ENCODE results near the gene RNASET2. TPM values are rescaled to one million over a fixed set of nuclear protein-coding genes. Genes with fewer than 3 reads are reported as not detected.

Gene RNASET2
- polyA plus RNA-seq (2014; cell fraction: cytosol; rRNA removed), result 14.5 and 14.9 TPM in 2 replicates
- polyA plus RNA-seq (2014; cell fraction: nucleus; rRNA removed), result 19.2 and 20.8 TPM in 2 replicates

DNA sequence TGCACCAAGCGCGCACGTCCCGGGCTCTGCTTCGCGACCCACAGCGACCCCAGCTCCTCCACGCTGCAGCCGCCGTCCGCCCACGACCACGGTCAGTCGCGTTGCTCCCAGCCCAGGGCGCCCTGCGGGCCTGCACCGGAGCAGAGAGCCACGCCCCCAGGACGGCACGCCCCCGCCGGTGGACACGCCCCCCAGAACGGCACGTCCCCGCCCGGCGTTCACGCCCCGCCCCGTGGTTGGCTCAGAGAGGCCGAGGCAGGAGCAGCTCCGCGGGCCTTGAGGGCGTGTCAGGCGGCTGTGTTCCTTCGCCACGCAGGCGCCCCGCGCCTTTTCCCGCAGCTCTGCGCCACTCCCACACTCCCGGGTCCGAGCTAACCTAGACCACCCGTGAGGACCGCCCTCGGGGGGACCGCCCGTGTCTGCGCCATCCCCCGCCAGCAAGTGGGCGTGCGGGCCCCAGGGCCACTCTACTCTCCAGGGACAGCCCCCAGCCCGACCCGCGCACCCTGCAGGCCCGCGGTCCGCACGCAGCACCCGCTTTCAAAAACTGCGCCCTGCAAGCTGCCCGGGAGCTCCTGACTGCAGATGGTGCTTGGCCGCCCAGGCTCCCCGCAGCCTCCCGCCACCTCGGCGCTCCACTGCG lies at the start of gene RNASET2:
TSS of gene RNASET2 (minus strand) at position 107 of the 643 bp plus-strand sequence. CDS start 368 bp downstream, outside the sequence.
- peak; percentile 89 for DNase-seq (ENCODE audit: low spot score)

- no peak for DNase-seq (ENCODE audit: low spot score)
These were observed 49.2 kb upstream of the RNASET2 start for GRCh38 chr6:167005350-167006159.

DNA sequence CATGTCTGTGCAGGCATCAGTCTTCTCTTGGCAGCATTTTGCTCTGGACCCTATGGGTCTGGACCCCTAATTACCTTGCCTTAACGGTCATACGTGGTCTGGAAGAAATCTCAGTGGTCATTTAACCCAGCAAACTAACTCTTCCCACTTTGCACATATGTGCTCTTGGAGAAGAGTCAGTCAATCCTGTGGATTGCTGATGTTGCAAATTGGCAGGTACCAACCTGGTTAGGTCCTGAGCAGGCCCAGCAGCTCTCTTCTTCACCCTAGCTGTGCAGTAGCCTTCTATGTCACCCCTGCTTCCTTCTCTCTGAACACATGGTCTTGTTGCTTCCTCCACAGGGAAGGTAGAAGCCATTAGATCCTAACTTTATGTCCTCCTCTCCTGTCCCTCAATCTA lies 44.4 kb upstream of the RNASET2 start:
- no peak for DNase-seq (ENCODE audit: low spot score)

DNA sequence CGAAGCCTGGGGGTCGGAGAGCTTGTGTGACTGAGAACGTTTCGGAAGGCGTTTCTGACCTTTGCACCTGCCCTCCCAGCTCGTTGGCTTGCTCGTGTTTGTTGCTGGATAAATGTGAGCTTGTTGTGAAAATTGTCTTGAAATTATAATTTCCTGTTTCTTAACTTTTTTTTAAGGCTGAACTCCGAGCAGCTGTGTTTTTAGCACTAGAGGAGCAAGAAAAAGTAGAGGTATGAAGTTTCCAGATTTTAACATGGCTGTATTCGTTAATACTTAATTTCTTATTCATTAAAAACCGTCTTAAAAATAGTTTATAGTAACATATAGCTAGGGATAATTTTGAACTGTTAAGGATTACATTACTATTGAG lies 43.5 kb upstream of the RNASET2 start:
- DNase-seq (ENCODE audit: low spot score), result no peak

GRCh38 chr6:166999145-166999883 lies 43.0 kb upstream of the RNASET2 start, which contains the start of gene CEP43:
CEP43 (plus strand) TSS chr6:166999397; CDS start chr6:166999413, 16 bp downstream.
- DNase-seq (ENCODE audit: low spot score), result peak; percentile 95

- no peak for DNase-seq (ENCODE audit: low spot score)
These were observed 42.1 kb upstream of the RNASET2 start for GRCh38 chr6:166998256-166999144.

GRCh38 chr6:166997768-166998255 lies 41.5 kb upstream of the RNASET2 start:
- peak; percentile 63 for DNase-seq (ENCODE audit: low spot score)

DNA sequence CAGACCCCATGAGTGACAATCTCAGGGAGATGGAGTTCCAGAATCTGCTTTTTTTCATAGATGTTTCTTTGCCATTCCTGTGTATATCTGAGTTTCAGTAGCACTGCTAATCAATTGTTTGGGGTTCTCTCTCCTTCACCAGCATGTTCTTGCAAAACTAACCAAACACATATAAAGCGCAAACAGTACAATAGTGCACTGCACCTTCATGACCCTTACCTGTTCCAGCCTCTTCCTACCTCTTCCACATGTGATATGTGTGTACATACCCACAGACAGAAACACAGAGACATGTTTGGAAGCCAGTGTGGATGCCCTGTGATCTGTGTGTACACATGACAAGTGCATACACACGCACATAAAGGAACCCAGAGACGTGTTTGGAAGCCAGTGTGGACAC lies 41.0 kb upstream of the RNASET2 start:
- no peak for DNase-seq (ENCODE audit: low spot score)

DNA sequence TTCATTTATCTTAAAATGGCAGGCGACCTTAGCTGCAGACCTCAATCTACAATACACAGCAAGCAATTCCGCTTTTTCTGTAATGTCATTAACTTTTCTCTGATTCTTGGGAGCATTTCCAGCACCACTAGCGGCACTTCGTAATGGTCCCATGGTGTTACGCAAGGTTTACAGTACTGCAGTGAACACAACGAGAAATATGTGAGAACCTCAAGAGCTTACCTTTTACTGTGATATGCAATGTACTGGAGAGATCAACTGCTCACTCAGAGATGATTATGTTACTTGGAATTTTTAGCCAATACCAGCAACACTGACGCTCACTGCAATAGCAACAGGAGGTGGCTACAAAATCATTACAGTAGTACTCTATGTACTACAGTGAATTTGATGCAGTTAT lies 40.1 kb upstream of the RNASET2 start:
- peak; percentile 25 for DNase-seq (ENCODE audit: low spot score)

GRCh38 chr6:166989427-166990032 lies 33.2 kb upstream of the RNASET2 start:
- DNase-seq (ENCODE audit: low spot score), result no peak

GRCh38 chr6:166988674-166989201 lies 32.4 kb upstream of the RNASET2 start:
- DNase-seq (ENCODE audit: low spot score), result peak; percentile 12

GRCh38 chr6:166987930-166988329 lies 31.6 kb upstream of the RNASET2 start:
- no peak for DNase-seq (ENCODE audit: low spot score)

DNA sequence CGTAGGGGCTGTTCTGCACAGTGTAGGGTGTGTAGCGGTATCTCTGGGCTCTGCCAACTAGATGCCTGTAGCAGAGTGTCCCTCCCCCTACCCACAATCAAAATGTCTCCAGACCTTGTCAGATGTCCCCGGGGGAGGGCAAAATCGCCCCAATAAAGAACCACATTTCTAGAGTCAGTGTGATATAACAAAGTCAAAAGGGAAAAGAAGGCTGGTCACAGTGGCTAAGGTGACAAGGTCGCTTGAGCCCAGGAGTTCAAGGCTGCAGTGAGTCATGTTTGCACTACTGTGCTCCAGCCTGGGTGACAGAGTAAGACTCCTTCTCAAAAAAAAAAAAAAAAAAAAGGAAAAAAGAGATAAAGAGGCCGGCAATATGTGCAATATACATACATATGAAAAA lies 31.1 kb upstream of the RNASET2 start:
- DNase-seq (ENCODE audit: low spot score), result no peak

GRCh38 chr6:166980738-166981137 lies 24.4 kb upstream of the RNASET2 start:
- DNase-seq (ENCODE audit: low spot score), result no peak

DNA sequence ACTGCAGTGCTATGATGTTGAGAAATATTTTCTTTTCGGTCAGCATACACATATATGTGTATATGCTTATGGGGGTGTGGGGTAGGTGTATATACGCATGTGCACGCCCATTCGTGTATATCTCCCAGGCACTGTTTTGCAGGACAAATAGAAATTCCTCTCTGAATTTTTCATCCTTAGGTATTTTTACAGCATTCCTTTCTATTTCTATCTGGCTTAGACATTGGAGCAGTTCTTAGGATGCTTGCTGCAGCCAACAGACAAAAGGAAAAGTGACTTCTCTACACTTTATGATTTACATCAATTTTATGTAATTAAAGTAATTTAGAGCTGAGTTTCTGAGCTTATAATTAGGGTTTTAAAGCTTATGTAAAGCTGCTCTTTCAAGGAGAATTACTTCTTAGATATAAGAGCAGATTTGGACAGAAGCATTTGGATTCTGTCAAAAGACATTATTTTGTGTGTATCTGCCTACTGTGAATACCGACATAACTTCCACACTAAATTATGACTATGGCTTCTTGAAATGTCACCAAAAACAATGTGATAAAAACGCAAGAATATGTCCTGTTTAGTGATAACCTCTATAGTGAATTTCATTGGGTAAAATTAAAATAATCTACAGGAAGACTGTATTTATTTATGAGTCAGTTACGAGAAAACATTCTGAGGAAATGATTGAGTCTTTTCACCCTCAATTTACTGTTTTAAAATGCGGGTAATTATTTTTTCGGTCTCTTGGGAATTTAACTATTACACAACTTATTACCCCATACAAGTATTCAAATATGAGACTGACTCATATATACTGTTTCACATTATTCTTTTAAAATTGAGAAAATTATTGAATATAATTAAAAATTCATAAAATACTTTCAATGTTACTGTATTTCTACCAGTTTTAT lies 21.5 kb upstream of the RNASET2 start:
- DNase-seq (ENCODE audit: low spot score), result no peak

GRCh38 chr6:166976636-166977035 lies 20.3 kb upstream of the RNASET2 start:
- no peak for DNase-seq (ENCODE audit: low spot score)

DNA sequence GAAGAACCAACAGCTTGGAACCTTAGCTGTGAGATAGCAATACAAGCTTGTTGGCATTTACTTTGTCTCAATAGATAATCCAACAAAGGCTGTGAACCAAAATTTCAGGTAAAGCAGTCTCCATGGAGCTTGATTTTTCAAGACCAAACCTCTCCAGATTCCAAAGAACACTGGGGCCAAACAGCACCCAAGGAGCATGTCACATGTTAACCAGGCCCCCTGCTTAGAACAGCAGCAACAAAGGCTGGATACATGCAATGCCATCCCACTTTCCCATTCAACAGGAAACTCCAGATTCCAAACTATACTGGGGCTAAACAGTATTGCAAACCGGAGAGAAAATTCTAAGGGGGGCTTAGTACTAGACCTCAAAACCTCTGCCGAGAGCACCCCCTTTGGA lies 15.8 kb upstream of the RNASET2 start:
- no peak for DNase-seq (ENCODE audit: low spot score)

DNA sequence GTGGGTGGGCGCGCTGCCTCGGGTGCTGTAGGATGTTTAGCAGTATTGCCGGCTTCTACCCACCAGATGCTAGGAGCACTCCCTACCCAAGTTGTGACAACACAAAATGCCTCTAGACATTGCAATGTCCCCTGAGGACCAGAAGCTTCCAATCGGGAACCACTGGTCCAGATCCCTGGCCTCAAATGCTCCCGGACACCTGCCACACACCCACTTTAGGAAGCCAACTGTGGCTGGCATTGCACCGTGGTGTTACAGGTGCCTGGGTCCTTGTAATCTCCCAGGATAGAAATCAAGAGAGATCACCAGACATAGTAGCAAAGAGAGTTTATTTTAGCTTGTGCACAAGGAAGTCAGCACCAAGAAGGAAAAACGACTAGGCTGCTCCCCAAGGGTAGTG lies 14.9 kb upstream of the RNASET2 start:
- DNase-seq (ENCODE audit: low spot score), result no peak

DNA sequence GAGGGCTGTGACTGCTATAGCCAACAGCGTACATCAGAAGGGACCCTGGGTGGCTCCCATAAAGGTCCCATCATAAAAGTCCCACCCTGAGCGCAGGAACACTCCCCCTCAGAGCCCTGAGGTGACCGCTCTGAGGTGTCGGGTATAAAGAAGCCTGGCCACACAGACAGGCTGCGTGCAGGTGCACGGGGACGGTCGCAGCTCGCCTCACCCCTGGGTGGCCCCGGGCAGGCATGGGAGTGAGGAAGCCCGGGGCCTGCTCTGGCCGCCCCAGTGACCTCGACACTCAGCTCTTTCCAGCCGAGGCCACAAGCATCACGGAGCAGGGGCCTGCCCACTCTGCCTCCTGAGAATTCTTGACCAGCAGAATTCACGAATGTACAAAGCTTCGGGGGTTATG lies 14.4 kb upstream of the RNASET2 start:
- no peak for DNase-seq (ENCODE audit: low spot score)

Data from SK-N-DZ (cell line).